Lower lobe of right lung (tissue), 2 donors: ENCODE measurements around the gene CNOT8. TPM values are rescaled to one million over a fixed set of nuclear protein-coding genes. Genes with fewer than 3 reads are reported as not detected.

Experiments used
- ATAC-seq, 2 donors: fragments of 200-7000 bp; cut with Tn5 transposase; one replicate each; pipeline ENCODE4 v1.9.1; 2020 to 2022; ENCODE audit warnings: mild to moderate bottlenecking in 2 of 2, moderate library complexity in 2 of 2
- DNase-seq: peaks from one replicate; pipeline ENCODE4 v3.0.0-alpha.2; 2020
- H3K27ac ChIP-seq: fragments of 200-600 bp; one replicate; pipeline ENCODE4 v1.8.0; 2022
- H3K27me3 ChIP-seq: fragments of 200-600 bp; one replicate; pipeline ENCODE4 v1.8.0; 2022; ENCODE audit warnings: low read depth
- H3K36me3 ChIP-seq: fragments of 200-600 bp; one replicate; pipeline ENCODE4 v1.8.0; 2022; ENCODE audit warnings: mild to moderate bottlenecking
- H3K4me1 ChIP-seq: fragments of 200-600 bp; one replicate; pipeline ENCODE4 v1.8.0; 2022
- H3K4me3 ChIP-seq: fragments of 200-600 bp; one replicate; pipeline ENCODE4 v1.8.0; 2022; ENCODE audit warnings: mild to moderate bottlenecking
- H3K9me3 ChIP-seq: fragments of 200-600 bp; one replicate; pipeline ENCODE4 v1.8.0; 2022
- intact Hi-C: fragments of 100-400 bp; cut with DNase I; formaldehyde crosslinking; loops from one replicate; pipeline ENCODE4 v1.11.0; 2022
- total RNA-seq: library from RNA; stranded (reverse); fragmentation: NEBNext Ultra II Directional; extraction: Animal tissue kit (Norgen Biotek cat#: 25700); gene quantifications from one replicate; pipeline ENCODE4 v1.2.1, GENCODE V29; 2021
- TF ChIP-seq, protein P1 (sequence below): fragments of 200-600 bp; IDR thresholded peaks from one replicate; pipeline ENCODE4 v1.8.0; 2022; ENCODE audit warnings: antibody characterized with exemption, mild to moderate bottlenecking
- donor health status: DM: no; HTN: yes; CAD: no; lungs with severe emphysema.

CNOT8 gene
- total RNA-seq, 1 donor from 2014 or later = 106 TPM

GRCh38 chr5:154836225-154836624 lies 22.2 kb upstream of the CNOT8 start:
- TF ChIP-seq, protein P1, sequence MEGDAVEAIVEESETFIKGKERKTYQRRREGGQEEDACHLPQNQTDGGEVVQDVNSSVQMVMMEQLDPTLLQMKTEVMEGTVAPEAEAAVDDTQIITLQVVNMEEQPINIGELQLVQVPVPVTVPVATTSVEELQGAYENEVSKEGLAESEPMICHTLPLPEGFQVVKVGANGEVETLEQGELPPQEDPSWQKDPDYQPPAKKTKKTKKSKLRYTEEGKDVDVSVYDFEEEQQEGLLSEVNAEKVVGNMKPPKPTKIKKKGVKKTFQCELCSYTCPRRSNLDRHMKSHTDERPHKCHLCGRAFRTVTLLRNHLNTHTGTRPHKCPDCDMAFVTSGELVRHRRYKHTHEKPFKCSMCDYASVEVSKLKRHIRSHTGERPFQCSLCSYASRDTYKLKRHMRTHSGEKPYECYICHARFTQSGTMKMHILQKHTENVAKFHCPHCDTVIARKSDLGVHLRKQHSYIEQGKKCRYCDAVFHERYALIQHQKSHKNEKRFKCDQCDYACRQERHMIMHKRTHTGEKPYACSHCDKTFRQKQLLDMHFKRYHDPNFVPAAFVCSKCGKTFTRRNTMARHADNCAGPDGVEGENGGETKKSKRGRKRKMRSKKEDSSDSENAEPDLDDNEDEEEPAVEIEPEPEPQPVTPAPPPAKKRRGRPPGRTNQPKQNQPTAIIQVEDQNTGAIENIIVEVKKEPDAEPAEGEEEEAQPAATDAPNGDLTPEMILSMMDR = no peak
- no peak overlapping the region for H3K4me3 ChIP-seq
- peaks cover 25% of the 10 kb centered on the region for H3K4me1 ChIP-seq
- DNase-seq = no peak
- ATAC-seq = no peak
- no peaks in the 10 kb centered on the region for H3K27me3 ChIP-seq
- peaks cover 45% of the 10 kb centered on the region for H3K36me3 ChIP-seq
- intact Hi-C loops = no loop called here
- H3K9me3 ChIP-seq = no peaks in the 10 kb centered on the region
- peak overlapping the region; percentile 36 for H3K27ac ChIP-seq

GRCh38 chr5:154837009-154837901 lies 21.2 kb upstream of the CNOT8 start:
- no peaks in the 10 kb centered on the region for H3K9me3 ChIP-seq
- ATAC-seq (no peak), DNase-seq (no peak)
- H3K36me3 ChIP-seq = peaks cover 41% of the 10 kb centered on the region
- no peaks in the 10 kb centered on the region for H3K27me3 ChIP-seq
- H3K4me3 ChIP-seq = no peak overlapping the region
- intact Hi-C loops = no loop called here
- TF ChIP-seq, protein P1 = no peak
- H3K27ac ChIP-seq = no peak overlapping the region
- H3K4me1 ChIP-seq = peaks cover 29% of the 10 kb centered on the region

GRCh38 chr5:154840435-154841272 lies 17.8 kb upstream of the CNOT8 start:
- intact Hi-C loops = no loop called here
- ATAC-seq (peak in 1 of 2 donors; percentile 39), DNase-seq (no peak)
- Histone ChIP-seq H3K9me3 (no peaks in the 10 kb centered on the region), H3K4me3 (no peak overlapping the region), H3K4me1 (peaks cover 41% of the 10 kb centered on the region), H3K27ac (no peak overlapping the region), H3K36me3 (peaks cover 36% of the 10 kb centered on the region), H3K27me3 (no peaks in the 10 kb centered on the region)
- TF ChIP-seq, protein P1 = no peak

- DNase-seq (no peak), ATAC-seq (no peak)
- no peak overlapping the region for H3K27ac ChIP-seq
- H3K36me3 ChIP-seq = peaks cover 36% of the 10 kb centered on the region
- H3K4me3 ChIP-seq = no peak overlapping the region
- peaks cover 38% of the 10 kb centered on the region for H3K4me1 ChIP-seq
- H3K27me3 ChIP-seq = no peaks in the 10 kb centered on the region
- intact Hi-C loops = no loop called here
- TF ChIP-seq, protein P1 = no peak
- no peaks in the 10 kb centered on the region for H3K9me3 ChIP-seq
Observed at GRCh38 chr5:154841273-154841661, 17.2 kb upstream of the CNOT8 start.

DNA sequence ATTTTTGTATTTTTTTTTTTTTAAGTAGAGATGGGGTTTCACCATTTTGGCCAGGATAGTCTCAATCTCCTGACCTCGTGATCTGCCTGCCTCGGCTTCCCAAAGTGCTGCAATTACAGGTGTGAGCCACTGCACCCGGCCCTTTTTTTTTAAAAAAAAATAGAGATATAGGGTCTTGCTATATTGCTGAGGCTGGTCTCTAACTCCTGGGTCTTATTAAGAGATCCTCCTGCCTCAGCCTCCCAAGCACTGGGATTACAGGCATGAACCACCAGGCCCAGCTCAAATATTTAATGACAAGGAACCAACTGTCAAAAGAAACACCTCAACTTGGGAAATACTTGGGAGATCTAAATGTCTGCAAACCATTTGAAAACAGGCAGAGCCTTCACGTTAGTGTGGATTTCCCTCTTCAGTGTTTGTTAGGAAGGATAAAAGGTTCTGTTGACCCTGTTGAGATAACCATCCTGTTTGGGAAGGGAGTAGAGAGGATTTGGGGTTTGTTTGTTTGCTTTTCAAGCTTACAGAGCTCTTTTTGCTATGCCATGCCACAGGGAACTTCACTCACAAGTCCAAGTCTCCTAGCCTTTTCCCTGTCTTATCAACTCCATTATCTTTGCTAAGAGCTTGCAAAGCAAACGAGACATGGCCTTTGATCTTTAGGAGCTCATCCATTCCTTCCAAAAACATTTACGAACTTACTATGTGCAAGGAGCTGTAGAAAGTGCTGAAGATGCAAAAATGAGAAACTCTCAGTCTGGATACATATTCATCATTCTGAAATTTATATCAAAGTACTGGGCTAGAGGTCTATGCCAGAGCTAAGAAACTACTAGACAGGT lies 15.5 kb upstream of the CNOT8 start:
- Histone ChIP-seq H3K27ac (no peak overlapping the region), H3K36me3 (peaks cover 19% of the 10 kb centered on the region), H3K4me1 (peaks cover 44% of the 10 kb centered on the region), H3K27me3 (no peaks in the 10 kb centered on the region), H3K9me3 (no peaks in the 10 kb centered on the region), H3K4me3 (no peak overlapping the region)
- intact Hi-C loops = no loop called here
- ATAC-seq = no peak
- no peak for DNase-seq
- TF ChIP-seq, protein P1 = no peak
